COR-L47 (cell line): Measurements from ENCODE around the gene MGAT3.

Experiments
- DNase-seq: peaks from one replicate; lab custom pipeline; 2025; lab: John Stamatoyannopoulos, UW

Gene MGAT3

DNA sequence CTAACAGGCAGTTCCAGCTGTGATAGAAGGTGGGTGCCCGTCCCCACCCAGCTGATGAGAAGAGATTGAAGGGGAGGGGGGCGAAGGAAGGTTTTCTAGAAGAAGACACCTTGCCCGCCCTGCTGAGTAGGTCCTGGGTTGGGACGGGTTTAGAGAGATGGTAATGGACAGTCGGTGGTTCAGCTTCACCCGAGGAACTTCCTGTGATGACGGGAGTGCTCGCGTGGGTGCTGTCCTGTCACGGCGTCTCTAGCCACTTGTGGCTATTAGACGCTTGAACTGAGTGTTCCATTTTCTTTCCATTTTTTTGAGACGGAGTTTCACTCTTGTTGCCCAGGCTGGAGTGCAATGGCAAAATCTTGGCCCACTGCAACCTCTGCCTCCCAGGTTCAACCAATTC, 27.6 kb upstream of the MGAT3 start:
- no peak for DNase-seq

GRCh38 chr22:39429916-39430575, 26.8 kb upstream of the MGAT3 start:
- no peak for DNase-seq

GRCh38 chr22:39430576-39431150, 26.1 kb upstream of the MGAT3 start:
- no peak for DNase-seq

DNA sequence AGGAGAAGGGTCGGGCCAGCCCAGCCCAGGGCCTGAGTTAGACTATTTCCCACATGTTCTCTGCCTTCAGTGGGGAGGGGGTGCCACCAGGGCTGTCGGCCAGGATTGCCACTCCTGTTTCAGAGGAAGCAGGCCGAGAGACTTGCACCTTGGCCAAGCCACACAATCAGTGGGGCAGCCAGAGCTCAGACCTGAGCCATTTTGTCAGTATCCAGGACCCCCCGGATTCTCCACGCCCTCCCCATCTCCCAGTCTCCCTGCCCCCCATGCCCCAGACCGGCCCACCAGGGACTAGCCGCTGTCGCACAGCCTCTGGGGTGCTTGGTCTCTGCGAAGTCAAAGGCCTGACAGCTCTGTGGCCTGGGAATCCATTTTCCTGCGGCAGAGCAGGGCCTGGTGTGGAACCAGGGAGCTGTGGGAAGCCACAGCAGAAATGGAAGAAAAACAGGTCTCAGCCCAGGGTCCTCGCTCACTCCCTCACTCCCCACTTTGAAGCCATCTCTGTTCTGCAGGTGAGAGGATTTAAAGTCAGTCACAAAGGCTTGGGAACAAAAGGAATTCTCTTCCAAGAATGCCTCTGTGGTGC, 25.5 kb upstream of the MGAT3 start:
- DNase-seq: no peak

GRCh38 chr22:39431821-39432251, 25.0 kb upstream of the MGAT3 start:
- no peak for DNase-seq

DNA sequence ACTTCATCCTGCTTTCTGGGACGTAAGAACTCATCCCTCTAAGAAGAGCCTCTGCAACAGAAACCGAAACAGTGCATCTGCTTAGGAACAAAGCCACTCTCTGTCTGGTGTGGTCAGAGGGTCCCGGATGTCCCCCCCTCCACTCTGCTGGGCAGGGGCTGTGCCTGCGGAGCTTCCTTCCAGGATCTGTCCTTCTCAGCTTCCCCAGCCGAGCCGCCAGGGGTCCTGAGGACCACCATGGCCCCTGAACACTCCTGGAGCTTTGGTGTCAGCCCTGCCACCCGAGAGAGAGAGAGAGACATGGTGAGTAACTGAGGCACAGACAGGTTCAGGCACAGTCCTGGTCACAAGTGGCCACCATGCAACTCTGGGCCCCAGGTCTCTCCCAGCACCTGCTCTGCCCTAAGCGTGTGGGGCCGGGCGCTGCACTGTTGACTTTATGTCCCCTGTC, 24.4 kb upstream of the MGAT3 start:
- DNase-seq: no peak

GRCh38 chr22:39433476-39434242, 23.2 kb upstream of the MGAT3 start:
- no peak for DNase-seq

- no peak for DNase-seq
Measured at GRCh38 chr22:39434243-39434653, 22.6 kb upstream of the MGAT3 start.

- DNase-seq: no peak
Measured at GRCh38 chr22:39434721-39435120, 22.1 kb upstream of the MGAT3 start.

DNA sequence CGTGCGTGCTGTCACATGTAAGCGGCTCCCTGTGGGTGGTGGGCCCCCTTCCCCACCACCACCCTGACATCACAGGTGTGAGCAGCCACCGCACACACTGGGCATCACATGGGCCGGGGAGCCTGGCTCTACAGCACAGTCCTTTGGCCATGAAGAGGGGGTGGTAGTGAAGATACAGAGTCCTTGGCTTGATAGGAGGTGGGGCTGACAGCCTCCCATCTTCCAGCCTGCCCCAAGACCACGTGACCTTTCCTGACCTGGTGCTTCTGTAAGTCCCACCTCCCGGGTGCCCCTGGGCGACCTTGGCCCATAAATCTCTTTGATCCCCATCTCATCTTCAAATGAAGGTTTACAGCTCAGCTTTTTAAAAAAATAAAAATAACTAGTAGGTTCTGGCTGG, 21.2 kb upstream of the MGAT3 start:
- no peak for DNase-seq

- no peak for DNase-seq
Measured at GRCh38 chr22:39437791-39438704, 18.8 kb upstream of the MGAT3 start.

- no peak for DNase-seq
Measured at GRCh38 chr22:39439170-39439569, 17.6 kb upstream of the MGAT3 start.

DNA sequence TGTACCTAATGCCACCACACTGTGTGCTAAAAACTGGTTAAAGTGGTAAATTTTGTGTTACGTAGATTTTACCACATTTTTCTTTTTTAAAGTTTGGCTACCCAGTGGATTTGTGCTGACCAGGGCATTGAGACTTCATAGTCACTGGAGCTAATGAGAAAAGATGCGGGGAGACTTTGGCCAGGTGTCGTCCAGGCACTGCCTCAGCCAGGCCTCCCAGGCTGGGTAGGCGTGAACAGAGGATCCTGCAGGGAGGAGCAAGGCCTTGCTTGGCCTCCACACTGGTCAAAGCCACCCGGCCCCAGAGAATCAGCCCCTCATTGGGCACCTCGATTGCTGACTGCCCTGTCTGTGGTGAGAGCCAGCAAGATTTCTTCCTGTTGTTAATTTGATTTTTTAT, 13.4 kb upstream of the MGAT3 start:
- no peak for DNase-seq

- no peak for DNase-seq
Measured at GRCh38 chr22:39444247-39444800, 12.5 kb upstream of the MGAT3 start.

DNA sequence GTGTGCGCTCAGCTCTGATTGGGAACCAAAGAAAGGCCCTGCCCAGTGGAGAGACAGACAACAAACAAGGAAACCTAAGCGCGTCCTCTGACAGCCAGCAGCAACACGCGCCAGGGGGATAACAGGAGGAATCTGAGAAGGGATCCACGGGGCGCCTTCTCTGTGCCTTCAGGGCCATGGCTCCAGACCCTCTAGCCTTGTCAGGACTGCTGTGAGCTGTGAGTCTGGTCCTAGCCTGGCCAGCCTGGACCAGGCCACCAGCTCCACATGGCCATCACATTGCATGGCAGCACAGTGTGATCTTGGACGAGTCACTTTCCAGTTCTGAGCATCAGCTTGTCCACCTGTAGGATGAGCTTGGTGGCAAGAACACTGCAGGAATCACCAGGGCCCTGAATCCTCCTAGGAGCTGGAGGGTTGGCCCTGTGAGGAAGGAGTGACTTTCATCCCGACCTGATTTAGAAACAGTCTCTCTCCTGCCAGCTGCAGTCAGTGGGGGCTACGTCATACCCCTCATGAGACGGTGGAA, 11.8 kb upstream of the MGAT3 start:
- no peak for DNase-seq

DNA sequence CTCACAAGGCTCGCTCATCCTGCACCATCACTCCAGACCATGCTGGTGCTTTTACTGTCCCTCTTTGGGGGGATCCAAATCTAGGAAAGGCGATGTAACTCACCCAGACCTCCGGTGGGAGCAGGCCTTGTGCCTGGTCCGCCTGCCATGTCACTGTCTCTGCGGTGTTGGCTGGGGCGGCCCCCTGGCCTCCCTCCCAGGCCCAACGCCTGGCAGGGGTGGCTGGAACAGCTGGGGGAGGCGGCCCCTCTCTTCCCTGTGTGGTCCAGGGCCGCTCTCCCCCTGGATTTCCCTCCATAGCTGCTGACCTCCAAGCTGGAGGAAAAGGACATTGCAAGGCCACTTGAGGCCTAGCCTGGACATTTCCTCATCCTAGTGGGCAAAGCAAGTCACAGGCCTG, 11.1 kb upstream of the MGAT3 start:
- DNase-seq: no peak

GRCh38 chr22:39446239-39446721, 10.5 kb upstream of the MGAT3 start:
- DNase-seq: no peak

DNA sequence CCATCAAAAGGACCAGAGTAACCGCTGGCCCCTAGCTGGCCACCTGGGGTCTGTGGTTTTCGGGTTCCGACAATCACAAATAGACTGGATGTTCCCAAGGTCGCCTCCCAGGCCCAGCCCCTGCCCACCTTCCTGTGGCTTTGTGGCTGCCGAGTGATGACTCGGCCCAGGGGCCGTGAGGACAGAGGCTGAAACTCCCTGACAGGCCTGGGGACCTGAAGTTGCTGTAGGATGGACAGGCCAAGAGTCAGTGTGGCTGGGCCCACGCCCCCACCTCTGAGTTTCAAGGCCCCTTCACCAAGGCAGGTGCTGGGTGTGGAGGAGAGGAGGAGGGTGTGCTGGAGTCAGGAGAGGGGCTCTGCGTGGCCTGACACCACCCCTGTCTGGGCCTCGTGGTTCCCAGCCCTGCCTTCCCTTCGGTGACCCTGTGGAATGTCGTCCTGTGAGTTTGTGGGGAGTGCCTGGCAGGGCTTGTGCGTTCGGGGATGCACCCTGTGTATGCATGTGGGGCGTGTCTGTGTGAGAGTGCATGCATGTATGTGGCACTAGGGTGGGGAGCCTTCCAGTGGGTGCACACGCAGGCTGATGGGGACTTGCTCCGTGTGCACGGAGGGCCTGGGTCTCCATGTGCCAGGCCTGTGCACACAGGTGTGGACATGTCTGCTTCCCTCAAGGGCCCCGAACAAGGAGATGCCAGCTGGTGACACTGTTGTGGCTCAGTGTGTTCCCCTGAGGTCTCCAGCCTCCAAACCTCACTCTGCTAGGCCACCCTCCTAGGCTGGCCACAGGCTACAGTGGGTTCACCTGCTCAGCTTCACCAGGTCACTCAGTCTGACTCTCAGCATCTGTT, 8.4 kb upstream of the MGAT3 start:
- DNase-seq: no peak

- no peak for DNase-seq
Measured at GRCh38 chr22:39449708-39450107, 7.1 kb upstream of the MGAT3 start.
